ENCODE data around the gene ZNF362.

DNA sequence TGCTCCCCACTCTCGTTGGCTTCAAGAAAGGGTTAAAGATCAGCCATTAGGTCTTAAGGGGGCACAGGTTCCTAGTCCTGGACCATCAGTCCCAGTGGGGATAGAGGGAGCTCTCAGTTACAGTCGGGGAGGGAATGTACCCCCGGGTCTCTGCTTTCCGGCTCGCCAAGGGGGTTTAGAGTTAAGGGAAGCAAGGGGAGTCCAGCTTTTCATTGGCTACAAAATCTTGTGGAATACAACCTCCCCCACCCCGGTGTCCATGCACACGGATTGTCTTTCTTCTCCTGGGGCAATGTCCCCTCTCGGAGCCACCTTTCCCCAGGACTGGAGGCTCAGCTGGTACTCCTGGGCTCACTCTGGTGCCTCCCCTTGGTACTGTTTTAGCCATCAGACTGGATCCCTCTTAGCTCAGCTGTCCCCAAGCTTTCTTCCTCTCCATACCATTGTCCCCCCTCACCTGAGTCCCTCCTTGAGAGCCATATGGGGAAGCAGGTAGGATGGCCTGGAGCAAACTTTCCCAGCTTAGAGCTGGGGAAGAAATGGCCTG, 64.4 kb downstream of the ZNF362 start, which contains the start of gene A3GALT2:
- TF ChIP-seq POLR2A (IDR thresholded peaks at IDR 0.05), result no peak
- TF ChIP-seq, protein P1, sequence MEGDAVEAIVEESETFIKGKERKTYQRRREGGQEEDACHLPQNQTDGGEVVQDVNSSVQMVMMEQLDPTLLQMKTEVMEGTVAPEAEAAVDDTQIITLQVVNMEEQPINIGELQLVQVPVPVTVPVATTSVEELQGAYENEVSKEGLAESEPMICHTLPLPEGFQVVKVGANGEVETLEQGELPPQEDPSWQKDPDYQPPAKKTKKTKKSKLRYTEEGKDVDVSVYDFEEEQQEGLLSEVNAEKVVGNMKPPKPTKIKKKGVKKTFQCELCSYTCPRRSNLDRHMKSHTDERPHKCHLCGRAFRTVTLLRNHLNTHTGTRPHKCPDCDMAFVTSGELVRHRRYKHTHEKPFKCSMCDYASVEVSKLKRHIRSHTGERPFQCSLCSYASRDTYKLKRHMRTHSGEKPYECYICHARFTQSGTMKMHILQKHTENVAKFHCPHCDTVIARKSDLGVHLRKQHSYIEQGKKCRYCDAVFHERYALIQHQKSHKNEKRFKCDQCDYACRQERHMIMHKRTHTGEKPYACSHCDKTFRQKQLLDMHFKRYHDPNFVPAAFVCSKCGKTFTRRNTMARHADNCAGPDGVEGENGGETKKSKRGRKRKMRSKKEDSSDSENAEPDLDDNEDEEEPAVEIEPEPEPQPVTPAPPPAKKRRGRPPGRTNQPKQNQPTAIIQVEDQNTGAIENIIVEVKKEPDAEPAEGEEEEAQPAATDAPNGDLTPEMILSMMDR (IDR thresholded peaks at IDR 0.05), result no peak
